ENCODE measurements around the gene CNDP1.

GRCh38 chr18:74551452-74551851 is 17.2 kb downstream of the CNDP1 start:
- no peak for TF ChIP-seq CTCF (IDR thresholded peaks at IDR 0.05; ENCODE audit: low read length)
- no peak for TF ChIP-seq EZH2 (optimal IDR thresholded peaks at IDR 0.05; ENCODE audit: low read depth, low read length)
